ENCODE measurements around the gene SKIC2.
A peak's percentile ranks its signal among the peaks of the same experiment; 100 is the strongest.

The SKIC2 gene

DNA sequence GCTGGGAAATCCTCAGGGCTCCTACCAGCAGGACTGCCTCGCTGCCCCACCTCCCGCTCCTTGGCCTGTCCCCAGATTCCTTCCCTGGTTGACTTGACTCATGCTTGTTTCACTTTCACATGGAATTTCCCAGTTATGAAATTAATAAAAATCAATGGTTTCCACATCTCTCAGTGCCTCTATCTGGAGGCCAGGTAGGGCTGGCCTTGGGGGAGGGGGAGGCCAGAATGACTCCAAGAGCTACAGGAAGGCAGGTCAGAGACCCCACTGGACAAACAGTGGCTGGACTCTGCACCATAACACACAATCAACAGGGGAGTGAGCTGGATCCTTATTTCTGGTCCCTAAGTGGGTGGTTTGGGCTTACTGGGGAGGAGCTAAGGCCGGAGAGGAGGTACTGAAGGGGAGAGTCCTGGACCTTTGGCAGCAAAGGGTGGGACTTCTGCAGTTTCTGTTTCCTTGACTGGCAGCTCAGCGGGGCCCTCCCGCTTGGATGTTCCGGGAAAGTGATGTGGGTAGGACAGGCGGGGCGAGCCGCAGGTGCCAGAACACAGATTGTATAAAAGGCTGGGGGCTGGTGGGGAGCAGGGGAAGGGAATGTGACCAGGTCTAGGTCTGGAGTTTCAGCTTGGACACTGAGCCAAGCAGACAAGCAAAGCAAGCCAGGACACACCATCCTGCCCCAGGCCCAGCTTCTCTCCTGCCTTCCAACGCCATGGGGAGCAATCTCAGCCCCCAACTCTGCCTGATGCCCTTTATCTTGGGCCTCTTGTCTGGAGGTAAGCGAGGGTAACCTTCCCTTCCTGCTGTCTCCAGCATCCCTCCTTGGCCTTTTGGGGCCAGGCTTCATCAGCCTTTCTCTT is 13.2 kb upstream of the SKIC2 start, which contains the start of gene CFB:
Gene CFB, plus strand, starts transcription at position 589 of the 863 bp plus-strand sequence. Its CDS starts 127 bp downstream, at position 716.
- peak; percentile 88 for DNase-seq (ENCODE audit: low read depth)

DNA sequence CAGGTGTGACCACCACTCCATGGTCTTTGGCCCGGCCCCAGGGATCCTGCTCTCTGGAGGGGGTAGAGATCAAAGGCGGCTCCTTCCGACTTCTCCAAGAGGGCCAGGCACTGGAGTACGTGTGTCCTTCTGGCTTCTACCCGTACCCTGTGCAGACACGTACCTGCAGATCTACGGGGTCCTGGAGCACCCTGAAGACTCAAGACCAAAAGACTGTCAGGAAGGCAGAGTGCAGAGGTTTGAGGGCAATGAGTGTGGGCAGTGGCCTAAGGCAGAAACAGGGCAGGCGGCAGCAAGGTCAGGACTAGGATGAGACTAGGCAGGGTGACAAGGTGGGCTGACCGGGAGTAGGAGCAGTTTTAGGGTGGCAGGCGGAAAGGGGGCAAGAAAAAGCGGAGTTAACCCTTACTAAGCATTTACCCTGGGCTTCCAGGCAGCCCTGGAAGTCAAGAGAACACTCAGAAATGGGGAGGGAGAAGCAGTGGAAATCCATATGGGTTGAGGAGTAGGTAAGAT is 12.5 kb upstream of the SKIC2 start:
- DNase-seq (ENCODE audit: low read depth), result no peak

DNA sequence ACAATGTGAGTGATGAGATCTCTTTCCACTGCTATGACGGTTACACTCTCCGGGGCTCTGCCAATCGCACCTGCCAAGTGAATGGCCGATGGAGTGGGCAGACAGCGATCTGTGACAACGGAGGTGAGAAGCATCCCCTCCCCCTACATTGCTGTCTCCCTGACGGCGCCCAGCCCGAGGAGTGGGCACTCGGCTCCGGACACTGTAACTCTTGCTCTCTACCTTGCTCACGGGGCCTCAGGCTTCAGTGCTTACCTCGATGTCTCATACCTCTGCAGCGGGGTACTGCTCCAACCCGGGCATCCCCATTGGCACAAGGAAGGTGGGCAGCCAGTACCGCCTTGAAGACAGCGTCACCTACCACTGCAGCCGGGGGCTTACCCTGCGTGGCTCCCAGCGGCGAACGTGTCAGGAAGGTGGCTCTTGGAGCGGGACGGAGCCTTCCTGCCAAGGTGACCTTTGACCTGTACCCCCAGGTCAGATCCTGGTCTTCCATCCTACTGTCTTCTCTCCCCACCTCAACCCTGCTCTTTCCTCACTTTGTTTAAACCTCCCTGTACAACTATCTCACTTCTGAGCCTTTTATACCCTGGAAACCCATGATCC is 11.8 kb upstream of the SKIC2 start:
- no peak for DNase-seq (ENCODE audit: low read depth)

DNA sequence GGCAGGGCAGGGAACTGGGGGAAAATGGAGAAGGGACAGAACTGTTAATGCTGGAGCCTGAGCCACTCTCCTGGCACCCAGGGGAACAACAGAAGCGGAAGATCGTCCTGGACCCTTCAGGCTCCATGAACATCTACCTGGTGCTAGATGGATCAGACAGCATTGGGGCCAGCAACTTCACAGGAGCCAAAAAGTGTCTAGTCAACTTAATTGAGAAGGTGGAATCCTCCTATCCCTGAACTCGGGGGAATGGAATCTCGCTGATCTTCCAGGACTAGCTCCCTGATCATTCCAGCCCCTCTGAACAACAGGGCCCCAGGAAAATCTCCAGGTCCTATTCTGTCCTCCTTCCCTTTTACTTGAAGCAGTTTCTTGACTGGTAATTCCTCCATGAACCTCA is 11.1 kb upstream of the SKIC2 start:
- no peak for DNase-seq (ENCODE audit: low read depth)

DNA sequence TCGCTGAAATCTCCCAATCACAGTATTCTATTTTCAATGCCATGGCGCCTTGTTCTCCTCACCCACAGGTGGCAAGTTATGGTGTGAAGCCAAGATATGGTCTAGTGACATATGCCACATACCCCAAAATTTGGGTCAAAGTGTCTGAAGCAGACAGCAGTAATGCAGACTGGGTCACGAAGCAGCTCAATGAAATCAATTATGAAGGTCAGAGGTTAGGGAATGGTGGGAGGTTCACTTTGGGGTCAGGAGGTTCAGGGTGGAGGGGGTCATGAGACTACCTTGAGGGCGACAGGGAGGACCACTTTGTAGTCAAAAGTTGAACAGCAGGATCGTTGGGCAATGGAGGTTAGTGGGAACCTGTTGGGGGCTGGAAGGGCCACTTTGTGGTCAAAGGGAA is 10.7 kb upstream of the SKIC2 start:
- DNase-seq (ENCODE audit: low read depth), result no peak

DNA sequence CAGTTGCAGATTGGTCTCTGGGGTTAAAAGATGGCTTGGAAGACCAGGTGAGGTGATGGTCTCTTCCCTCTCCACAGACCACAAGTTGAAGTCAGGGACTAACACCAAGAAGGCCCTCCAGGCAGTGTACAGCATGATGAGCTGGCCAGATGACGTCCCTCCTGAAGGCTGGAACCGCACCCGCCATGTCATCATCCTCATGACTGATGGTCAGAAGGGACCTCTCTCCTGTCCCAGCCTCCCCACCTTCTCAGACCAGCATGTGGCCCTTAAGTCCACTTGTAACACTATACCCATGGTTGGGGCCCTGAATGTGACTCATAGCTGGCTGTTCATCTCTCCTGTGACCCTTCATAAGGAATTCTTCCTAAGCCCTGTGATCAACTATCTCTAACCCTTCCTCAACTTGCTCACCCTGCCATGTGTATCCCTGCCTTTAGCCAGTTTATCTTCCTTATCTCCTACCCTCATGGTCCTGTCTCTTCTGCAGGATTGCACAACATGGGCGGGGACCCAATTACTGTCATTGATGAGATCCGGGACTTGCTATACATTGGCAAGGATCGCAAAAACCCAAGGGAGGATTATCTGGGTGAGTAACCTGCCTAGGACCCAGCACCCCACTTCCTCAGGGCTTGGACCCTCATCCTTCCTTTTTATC is 10.1 kb upstream of the SKIC2 start:
- peak; percentile 57 for DNase-seq (ENCODE audit: low read depth)

DNA sequence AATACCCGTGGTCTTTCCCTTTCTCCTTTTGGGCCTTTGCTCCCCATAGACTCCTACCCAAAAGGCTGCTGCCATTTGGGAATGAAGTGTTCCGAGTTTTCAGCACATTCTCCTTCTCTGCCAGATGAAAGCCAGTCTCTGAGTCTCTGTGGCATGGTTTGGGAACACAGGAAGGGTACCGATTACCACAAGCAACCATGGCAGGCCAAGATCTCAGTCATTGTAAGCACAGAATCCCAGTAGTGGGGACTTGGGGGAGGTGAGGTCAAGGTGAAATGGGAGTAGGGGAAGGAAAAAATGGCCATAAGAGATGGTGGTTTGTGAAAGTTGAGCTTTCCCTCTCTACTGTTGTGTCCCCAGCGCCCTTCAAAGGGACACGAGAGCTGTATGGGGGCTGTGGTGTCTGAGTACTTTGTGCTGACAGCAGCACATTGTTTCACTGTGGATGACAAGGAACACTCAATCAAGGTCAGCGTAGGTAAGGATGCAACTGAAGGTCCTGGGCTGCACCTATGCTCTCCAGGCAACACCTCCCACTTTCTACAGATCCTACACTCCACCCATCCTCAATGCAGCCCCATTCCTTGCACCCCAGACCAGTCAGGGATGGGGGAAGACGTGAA is 8.9 kb upstream of the SKIC2 start:
- DNase-seq (ENCODE audit: low read depth), result no peak

DNA sequence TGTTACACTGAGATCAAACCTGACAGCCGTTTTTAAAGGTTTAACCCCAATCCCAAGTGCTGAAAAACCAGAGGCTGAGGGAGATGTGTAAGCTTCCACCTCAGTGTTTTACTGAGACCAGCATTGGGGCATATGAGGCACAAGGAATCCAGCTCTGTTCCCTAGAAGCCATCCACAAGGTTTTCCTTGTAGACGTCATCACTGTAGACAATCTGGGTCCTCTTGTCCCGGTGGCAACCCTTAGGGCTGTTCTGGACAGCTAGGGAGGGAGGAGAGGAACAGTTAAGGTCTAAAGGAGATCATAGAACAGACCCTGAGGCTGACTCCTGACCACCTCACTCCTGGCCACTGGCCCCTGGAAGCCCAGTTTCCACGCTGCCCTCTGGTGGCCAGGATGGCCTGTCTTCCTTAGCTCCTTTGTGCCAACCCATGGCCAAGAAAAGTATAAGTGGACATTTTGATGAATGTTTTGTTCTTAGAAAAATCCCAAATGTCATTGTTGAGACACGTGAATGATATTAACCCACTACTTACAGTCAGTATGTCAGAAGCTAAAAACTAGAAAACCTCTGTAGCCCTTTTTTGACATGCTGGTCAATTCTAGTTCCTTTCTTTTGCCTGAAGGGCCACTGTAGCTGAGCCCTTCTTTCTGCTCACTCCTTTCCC is 6.7 kb upstream of the SKIC2 start:
- peak; percentile 60 for DNase-seq (ENCODE audit: low read depth)

DNA sequence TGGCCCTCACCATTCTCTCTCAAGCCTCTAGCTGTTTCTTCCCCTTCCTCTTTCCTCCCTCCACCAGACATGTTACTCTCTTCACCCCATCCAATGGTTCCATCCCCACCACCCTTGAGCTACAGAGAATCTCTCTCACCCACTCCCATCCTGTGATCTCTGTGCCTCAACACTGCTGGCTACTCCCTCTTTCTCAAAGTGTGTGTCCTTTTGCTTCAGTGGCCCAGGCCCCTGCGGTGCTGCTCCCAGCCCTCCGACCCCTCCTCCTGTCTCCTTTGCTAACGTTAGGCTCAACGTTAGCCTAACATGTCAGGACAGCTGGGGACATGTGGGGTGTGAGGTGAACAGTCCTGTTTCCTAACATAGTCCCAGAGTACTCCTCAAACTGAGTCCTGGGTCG is 6.1 kb upstream of the SKIC2 start:
- DNase-seq (ENCODE audit: low read depth), result no peak

DNA sequence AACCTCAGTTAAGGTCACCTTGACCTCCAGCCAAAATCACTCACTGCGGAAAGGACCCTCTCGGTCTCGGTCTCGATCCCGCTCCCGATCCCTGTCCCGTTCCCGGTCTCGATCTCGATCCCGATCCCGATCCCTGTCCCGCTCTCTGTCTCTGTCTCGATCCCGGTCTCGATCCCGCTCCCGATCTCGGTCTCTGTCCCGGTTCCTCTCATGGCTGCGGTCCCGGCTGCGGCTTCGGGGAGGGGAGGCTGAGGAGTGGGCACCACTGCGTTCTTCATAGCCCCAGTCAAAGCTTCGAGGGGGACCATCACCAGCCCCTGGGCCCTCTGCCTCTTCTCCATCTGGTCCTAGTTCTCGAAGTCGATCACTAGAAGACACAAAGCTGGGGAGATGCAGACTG is 4.5 kb upstream of the SKIC2 start:
- no peak for DNase-seq (ENCODE audit: low read depth)

DNA sequence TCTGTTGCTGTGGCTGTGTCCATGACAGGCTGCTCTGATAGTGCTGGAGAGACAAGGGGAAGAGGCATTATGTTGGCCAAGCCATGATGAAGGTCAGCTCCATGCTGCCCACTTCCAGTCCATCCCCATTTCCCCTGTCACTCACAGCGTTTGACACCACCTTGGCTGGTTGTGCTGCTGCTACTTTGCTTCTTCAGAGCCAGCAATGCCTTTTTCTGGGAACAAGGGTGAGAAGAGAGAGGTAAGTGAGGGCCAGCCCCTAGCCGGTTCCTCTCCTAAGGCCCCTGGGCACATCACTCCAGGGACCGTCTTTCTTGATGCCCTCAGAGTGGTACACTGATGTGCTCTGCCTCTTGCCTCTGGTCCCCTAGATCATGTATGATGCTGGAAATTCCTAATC is 2.2 kb upstream of the SKIC2 start:
- DNase-seq (ENCODE audit: low read depth), result no peak

DNA sequence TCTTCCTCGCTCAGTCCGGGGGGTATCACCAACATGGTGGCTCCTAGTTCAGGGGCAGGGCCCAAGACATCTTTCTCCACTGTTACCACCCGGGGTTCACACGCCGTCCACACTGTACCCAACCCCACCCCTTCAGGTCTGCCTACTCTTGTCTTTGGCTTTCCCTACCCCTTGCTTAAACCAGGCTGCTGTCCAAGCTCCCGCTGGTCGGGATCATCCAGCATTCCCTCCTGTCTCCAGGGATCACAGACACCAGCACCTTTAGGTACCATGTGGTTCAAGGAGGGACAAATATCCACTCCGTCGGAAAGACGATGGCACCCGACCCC is 599 bp upstream of the SKIC2 start:
- DNase-seq (ENCODE audit: low read depth), result no peak

DNA sequence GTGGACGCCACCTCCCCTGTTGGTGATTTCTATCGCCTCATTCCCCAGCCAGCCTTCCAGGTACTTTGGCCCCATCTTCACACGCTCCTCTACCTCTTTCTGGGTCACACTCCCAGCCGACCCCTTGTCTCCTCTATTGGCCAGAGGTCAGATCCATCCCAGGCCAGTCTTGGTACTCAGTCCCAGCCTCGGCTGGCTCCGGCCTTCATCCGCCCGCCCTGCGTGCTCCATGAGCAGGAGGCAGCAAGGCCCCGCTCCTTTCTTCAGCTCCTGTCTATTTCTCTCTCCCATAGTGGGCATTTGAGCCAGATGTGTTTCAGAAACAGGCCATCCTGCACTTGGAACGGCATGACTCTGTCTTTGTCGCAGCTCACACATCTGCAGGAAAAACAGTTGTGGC is 2.6 kb downstream of the SKIC2 start:
- no peak for DNase-seq (ENCODE audit: low read depth)

DNA sequence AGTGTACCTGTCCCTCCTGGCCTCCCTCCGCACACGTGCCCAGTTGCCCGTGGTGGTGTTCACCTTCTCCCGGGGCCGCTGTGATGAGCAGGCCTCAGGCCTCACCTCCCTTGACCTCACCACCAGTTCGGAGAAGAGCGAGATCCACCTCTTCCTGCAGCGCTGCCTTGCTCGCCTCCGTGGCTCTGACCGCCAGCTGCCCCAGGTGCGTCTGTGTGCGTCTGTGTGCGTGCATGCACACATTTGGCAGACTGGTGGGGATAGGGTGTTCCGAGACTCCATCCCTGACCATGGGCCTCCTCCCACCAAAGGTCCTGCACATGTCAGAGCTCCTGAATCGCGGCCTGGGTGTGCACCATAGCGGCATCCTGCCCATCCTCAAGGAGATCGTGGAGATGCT is 4.9 kb downstream of the SKIC2 start:
- no peak for DNase-seq (ENCODE audit: low read depth)

DNA sequence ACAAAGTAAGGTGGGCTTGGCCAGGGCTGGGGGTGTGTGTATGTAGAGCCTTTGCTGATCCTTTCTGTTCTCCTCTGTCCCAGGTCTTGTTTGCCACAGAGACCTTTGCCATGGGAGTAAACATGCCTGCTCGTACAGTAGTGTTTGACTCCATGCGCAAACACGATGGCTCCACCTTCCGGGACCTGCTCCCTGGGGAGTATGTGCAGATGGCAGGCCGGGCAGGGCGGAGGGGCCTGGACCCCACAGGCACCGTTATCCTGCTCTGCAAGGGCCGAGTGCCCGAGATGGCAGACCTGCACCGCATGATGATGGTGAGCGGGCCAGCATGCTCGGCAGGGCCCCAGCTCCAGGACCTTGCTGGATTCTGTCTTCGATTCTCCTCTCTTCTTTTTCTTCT is 6.7 kb downstream of the SKIC2 start:
- no peak for DNase-seq (ENCODE audit: low read depth)

DNA sequence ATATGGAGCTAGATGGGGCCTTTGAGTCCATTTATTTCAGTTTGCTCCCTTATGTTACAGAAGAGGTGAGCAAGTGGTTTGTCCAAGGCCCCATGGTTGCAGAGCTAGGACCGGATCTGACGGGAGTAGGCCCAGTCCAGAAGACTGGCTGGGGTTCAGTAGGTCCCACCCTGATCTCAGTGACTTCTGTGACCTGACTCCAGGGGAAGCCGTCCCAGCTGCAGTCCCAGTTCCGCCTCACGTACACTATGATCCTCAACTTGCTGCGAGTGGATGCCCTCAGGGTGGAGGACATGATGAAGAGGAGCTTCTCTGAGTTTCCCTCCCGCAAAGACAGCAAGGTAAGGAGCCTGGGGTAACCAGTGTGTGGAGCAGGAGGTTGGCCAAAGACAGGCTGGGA is 7.5 kb downstream of the SKIC2 start:
- no peak for DNase-seq (ENCODE audit: low read depth)

DNA sequence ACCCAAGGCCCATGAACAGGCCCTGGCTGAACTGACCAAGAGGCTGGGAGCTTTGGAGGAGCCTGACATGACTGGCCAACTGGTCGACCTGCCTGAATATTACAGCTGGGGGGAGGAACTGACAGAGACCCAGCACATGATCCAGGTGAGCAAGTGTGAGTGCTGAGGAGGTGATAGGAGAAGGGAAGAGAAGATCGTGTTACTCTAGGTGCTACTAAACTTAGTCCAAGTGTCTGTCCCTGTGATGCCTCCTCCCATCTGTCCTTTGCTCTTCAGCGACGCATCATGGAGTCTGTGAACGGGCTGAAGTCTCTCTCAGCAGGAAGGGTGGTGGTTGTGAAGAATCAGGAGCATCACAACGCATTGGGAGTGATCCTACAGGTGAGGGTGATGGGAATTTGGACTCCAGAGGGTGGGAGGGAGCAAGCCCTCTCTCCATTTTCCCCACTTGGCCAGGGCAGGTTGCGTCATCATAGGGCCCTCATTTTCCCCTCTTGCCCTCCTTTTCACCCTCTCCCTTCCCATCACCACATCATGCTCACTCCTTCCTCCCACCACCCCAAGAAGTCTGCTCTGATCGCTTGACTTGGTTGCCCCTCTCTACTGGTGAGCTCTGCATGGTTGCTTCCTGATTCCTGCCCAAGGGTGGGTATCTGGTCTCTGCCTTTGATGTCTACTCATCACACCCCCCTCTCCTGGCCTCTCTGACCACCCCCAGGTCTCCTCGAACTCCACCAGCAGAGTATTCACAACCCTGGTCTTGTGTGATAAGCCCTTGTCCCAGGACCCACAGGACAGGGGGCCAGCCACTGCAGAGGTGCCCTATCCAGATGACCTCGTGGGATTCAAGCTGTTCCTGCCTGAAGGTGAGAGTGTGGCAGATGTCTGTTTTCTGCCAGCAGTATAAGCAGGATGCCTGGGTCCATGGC is 8.3 kb downstream of the SKIC2 start:
- DNase-seq (ENCODE audit: low read depth), result no peak

DNA sequence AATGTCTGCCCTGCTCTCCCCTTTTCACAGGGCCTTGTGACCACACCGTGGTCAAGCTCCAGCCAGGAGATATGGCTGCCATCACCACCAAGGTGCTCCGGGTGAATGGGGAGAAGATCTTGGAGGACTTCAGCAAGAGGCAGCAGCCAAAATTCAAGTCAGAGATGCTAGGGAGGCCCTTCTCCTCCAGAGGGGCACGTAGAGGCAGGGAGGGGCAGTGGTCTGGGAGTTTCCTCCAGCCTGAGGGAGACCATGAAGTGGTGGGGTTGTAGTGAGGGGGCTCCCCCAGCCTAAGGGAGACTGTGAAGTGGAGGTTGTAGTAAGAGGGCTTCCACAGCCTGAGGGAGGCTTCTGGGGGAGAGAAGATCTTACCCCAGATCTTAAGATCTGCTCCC is 8.9 kb downstream of the SKIC2 start:
- DNase-seq (ENCODE audit: low read depth), result no peak

DNA sequence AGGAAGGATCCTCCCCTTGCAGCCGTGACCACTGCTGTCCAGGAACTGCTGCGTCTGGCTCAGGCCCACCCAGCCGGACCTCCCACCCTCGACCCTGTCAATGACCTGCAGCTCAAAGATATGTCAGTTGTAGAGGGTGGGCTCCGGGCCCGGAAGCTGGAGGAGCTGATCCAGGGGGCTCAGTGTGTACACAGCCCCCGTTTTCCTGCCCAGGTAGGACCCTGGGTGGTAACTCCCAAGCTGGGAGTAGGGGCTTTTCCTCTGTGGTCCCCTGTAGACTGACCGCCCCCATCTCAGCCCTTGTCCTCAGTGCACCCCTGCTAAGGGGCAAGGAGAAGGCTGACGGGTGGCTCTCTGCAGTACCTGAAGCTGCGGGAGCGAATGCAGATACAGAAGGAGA is 9.4 kb downstream of the SKIC2 start:
- no peak for DNase-seq (ENCODE audit: low read depth)

DNA sequence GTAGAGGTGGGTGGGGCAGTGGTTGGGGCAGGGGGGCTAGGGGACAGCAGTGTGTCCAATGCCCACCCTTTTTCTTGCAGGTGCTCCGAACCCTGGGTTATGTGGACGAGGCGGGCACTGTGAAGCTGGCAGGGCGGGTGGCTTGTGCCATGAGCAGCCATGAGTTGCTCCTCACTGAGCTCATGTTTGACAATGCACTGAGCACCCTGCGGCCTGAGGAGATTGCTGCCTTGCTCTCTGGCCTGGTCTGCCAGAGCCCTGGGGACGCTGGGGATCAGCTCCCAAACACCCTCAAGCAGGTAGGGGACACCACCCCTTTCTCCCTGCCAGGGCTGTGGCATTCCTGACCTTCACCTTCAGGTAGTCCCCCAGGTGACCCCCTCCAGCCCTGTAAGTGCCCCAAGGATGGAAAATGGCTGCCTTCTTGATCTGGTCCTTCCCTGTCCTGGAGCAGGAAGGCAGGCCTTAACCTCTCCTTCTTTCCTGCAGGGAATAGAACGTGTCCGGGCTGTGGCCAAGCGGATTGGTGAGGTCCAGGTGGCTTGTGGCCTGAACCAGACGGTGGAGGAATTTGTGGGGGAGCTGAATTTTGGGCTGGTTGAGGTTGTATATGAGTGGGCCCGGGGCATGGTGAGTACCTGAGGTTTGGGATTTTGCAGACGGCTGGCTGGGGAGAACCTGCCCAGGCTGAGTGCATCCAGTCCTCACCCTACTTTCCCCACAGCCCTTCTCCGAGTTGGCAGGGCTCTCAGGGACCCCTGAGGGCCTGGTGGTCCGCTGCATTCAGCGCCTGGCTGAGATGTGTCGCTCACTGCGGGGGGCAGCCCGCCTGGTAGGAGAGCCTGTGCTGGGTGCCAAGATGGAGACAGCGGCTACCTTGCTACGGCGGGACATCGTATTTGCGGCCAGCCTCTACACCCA is 10.1 kb downstream of the SKIC2 start:
- DNase-seq (ENCODE audit: low read depth), result no peak
